NT2/D1 (cell line): ENCODE results near the gene PKIG.

ENCODE experiments used
- YY1 ChIP-seq: IDR thresholded peaks from 2 replicates; pipeline ENCODE4 v1.6.1; 2011; ENCODE audit not compliant: insufficient read length, insufficient read depth
- ZNF274 ChIP-seq: IDR thresholded peaks from 2 replicates; pipeline ENCODE4 v1.6.1; 2011; ENCODE audit warnings: mild to moderate bottlenecking, low read depth, low read length

GRCh38 chr20:44649976-44650375 is 67.6 kb downstream of the PKIG start:
- TF ChIP-seq YY1 = no peak
- TF ChIP-seq ZNF274 = no peak
